Putamen (tissue), 1 donor: ENCODE results near the gene AKAP9.
"Not testable (repeated sequence)": the region's sequence is repeated elsewhere in the genome, so short reads cannot be mapped to it uniquely, and the experiment has no call there.

ENCODE experiments used
- DNase-seq: peaks from one replicate; pipeline ENCODE4 v3.0.0-alpha.2; 2016; ENCODE audit warnings: low spot score

AKAP9 gene

GRCh38 chr7:92013611-92014010 lies 72.9 kb downstream of the AKAP9 start:
- no peak for DNase-seq

DNA sequence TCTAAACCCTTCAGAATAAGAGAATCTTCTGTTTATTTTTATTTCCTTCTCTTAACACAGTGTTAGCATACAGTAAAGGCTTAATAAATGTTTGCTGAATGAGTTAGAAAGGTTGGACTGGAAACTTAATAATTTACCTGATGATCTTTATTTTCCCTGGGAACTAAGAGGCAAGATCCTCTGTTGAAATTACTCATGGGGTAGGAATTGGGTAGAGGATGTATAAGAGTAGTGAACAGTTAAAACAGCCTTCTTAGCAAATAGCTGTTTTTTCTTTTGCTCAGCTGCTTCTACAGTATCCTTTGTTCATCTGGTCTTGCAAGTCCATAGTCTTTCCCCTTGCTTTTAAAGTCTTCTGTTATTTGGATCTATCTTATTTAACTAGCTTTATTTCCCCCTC lies 80.0 kb downstream of the AKAP9 start:
- DNase-seq, result no peak

DNA sequence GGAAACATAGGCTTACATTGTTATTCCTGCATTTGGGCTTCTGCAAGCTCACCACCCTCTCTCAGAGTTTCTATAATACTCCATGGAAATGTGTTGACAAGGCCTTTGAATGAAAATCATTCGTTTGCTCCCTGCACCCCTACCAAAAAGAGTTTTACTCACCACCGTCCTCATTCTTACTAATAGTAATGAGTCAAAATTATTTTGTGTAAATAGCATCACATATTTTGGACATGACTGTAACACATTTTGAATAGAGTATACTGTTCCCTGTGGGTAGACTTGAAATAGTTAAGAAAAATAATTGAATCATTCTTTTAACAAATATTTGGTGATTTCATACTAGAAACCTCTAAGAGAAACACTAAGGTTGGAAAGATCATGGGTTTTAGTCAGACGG lies 84.6 kb downstream of the AKAP9 start:
- DNase-seq, result no peak

DNA sequence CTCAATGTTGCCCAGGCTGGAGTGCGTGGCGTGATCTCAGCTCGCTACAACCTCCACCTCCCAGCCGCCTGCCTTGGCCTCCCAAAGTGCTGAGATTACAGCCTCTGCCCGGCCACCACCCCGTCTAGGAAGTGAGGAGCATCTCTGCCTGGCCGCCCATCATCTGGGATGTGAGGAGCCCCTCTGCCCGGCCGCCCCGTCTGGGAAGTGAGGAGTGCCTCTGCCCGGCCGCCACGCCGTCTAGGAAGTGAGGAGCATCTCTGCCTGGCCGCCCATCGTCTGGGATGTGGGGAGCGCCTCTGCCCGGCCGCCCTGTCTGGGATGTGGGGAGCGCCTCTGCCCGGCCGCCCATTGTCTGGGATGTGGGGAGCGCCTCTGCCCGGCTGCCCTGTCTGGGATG lies 86.0 kb downstream of the AKAP9 start:
- not testable (repeated sequence) for DNase-seq

GRCh38 chr7:92027128-92027527 lies 86.5 kb downstream of the AKAP9 start:
- DNase-seq, result not testable (repeated sequence)

DNA sequence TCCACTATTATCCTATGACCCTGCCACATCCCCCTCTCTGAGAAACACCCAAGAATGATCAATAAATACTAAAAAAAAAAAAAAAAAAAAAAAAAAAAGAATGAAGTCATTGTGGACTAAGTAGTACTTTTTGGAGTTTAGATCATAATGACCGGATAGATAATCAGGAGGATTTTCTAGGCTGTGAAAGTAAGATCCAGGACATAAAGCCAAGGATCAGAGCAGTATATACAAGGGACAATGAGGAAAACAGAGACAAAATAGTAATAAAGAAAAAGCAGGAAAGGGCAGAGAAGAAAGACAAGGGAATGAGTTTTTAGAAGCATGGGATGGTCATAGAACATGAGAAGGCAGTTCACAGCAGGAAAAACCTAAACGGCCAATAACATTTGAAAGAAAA lies 87.6 kb downstream of the AKAP9 start:
- no peak for DNase-seq

GRCh38 chr7:92028686-92029085 lies 88.0 kb downstream of the AKAP9 start:
- DNase-seq, result no peak

DNA sequence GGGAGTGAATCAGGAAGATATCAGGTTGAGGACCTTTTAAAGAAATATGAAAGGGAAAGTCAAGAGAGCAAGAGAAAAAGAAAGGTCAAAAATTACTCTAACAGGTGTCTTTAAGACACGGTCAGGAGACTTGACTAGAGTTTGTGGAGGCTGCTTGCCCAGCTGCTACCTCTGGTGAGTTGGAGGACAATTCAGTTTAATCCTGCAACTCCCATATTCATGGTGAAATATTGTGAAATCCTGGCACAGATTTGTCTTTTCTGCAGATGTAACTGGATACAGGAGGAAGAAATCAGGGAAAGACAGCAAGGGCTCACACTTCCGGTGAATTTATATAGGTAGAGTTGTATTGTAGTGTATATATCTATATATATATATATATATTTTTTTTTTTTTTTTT lies 93.5 kb downstream of the AKAP9 start:
- no peak for DNase-seq

- DNase-seq, result no peak
These were observed 94.9 kb downstream of the AKAP9 start for GRCh38 chr7:92035576-92035975.

- no peak for DNase-seq
These were observed 99.2 kb downstream of the AKAP9 start for GRCh38 chr7:92039900-92040299.

- DNase-seq, result no peak
These were observed 101.5 kb downstream of the AKAP9 start for GRCh38 chr7:92042056-92042737.

GRCh38 chr7:92043098-92043497 lies 102.4 kb downstream of the AKAP9 start:
- DNase-seq, result no peak

DNA sequence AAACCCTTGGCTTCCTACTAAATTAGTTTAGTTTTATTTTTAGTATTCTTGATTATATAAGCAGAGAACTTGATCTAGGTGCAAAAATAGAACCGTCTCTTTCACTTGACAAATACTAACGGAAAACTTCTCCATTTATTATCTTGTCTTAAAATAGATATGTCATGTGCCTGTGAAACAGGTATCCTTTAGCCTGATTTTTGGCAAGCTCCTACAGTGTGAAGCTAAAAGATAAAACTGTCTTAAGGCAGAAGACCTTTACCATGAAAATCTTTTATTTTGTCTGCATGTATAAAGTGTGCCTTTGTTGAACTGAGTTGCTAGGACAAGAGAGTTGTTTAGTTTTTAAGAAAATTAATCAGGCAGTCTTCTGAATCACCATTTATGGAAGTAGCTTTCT lies 103.0 kb downstream of the AKAP9 start:
- DNase-seq, result peak; percentile 46

GRCh38 chr7:92044148-92044547 lies 103.5 kb downstream of the AKAP9 start:
- no peak for DNase-seq

- no peak for DNase-seq
These were observed 104.3 kb downstream of the AKAP9 start for GRCh38 chr7:92044940-92045339.

DNA sequence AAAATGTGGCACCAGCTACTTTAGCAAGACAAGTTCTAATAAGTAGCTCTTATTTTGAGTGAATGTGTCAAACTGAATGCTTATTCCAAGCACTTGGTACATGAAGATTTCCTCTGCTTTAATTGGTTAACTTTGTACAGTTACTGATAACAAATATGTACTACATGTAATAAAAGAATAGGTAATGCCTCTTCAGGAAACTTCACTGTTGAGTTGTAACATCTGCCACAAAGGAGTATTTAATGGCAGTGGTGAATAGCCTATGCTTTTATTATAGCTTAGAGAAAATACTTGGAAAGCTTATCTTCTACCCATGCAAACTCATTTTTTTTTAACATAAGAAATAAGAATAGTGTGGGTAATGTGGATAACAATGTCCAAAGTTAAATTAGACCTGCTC lies 111.0 kb downstream of the AKAP9 start:
- DNase-seq, result no peak

GRCh38 chr7:92052159-92052558 lies 111.5 kb downstream of the AKAP9 start:
- DNase-seq, result no peak

DNA sequence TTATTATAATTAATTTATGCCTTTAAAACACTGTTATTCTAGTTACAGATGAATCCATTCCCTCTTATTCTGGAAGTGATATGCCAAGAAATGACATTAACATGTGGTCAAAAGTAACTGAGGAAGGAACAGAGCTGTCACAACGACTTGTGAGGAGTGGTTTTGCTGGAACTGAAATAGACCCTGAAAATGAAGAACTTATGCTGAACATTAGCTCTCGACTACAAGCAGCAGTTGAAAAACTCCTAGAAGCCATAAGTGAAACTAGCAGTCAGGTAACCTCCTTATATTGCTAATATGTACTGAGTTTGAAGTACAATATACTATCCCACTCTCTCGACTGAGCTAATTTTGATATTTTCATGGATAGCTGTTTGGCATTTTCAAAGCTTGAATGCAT lies 112.0 kb downstream of the AKAP9 start:
- DNase-seq, result no peak

DNA sequence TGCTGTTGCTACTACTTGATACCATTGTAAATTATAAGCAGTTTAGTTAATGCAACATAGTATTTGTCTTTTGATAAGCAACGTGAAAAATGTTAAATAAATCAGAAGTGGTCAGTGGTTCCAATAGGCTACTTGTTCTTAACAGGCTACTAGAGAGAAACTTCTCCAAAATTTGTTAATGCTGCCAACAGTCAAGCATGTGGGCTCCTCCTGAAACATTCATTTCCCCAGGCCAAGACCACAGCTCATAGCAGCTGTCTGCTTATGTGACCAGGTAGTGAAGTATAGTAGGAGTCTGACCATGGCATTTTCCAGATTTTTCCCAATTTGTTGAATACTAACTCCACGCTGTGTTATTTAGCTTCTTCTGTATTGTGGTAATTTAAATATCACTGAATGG lies 112.7 kb downstream of the AKAP9 start:
- no peak for DNase-seq

- no peak for DNase-seq
These were observed 115.6 kb downstream of the AKAP9 start for GRCh38 chr7:92056286-92056685.

GRCh38 chr7:92057375-92057774 lies 116.7 kb downstream of the AKAP9 start:
- no peak for DNase-seq

DNA sequence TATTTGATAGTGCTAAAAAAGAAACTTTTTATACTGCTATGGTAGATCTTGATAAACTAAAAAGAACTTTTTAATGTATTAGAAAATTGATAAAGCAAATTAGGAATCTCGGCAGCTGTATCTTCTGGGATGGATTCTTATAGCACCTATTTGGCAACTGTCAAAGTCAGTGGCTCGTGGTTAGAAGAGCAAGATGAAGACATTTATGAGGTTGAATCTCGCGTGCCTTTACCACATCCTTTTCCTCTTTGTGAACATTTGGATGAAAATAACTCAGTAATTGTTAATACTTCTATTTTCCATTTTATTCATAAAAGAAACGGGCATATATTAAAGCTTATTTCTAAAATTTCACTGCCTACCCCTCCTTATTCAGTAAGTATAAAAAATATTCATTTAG lies 117.4 kb downstream of the AKAP9 start:
- no peak for DNase-seq

GRCh38 chr7:92058899-92059298 lies 118.2 kb downstream of the AKAP9 start:
- DNase-seq, result no peak

GRCh38 chr7:92061154-92061553 lies 120.5 kb downstream of the AKAP9 start:
- DNase-seq, result no peak
